ENCODE results near the gene CCL4.
"Not testable (repeated sequence)": the region's sequence is repeated elsewhere in the genome, so short reads cannot be mapped to it uniquely, and the experiment has no call there.

Gene CCL4

GRCh38 chr17:36088670-36089338, 14.8 kb upstream of the CCL4 start:
- no peak for DNase-seq

DNA sequence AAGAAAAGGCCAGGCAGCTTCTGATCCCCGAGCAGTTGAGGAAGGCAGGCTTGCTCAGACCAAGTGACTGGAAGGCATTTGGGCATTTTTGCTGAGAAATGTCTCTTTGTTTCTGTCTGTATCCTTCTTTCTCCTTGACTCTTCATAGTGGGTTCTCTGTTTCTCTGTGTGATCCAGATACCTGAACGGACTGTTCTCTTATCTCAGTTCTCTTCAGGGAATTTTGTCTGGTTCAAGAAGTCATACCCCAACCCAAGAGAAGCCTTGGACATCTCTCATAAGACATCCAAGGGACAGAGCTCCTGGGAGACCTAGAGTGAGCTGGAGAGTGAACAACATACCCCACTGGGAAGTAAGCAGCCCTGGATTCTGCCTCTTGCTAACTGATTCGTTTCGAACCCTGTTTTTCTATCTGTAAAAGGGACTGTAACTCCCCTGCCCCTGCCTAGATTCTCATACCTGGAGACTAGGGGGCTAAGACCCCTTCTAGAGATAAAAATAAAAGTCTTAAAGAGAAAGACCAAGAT, 14.2 kb upstream of the CCL4 start:
- DNase-seq, result no peak

GRCh38 chr17:36089888-36090836, 13.5 kb upstream of the CCL4 start, which contains the start of gene CCL3:
Gene CCL3 (minus strand): TSS chr17:36090143. CDS start chr17:36090058, 85 bp downstream.
- DNase-seq, result peak in 1 of 5 donors; percentile 59

GRCh38 chr17:36092230-36092629, 11.4 kb upstream of the CCL4 start:
- peak in 1 of 5 donors; percentile 55 for DNase-seq

- not testable (repeated sequence) for DNase-seq
Measured at GRCh38 chr17:36092715-36093114, 10.9 kb upstream of the CCL4 start.

GRCh38 chr17:36094232-36094631, 9.4 kb upstream of the CCL4 start:
- no peak for DNase-seq

- DNase-seq, result no peak
Measured at GRCh38 chr17:36094746-36095145, 8.9 kb upstream of the CCL4 start.

DNA sequence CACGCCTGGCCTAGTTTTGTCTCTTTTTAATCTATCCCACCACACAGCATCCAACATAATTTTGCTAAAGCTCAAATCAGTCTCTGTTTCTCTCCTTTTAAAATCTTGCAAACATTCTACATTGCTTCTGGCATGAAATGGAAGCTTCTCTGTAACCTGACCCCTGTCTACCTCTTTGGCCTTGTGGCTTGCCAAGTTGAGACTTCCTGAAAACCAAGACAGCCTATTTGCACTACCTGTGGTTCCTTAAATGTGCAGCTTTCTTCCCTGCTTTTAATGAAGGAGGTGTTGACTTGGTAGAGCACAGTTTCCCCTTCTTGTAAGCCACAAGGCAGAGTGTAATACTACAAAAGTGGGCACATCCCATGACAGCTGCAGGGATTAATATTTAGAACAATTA, 7.6 kb upstream of the CCL4 start:
- DNase-seq, result no peak

- not testable (repeated sequence) for DNase-seq
Measured at GRCh38 chr17:36099004-36099403, 4.6 kb upstream of the CCL4 start.

GRCh38 chr17:36104246-36104645, 619 bp downstream of the CCL4 start:
- not testable (repeated sequence) for DNase-seq

GRCh38 chr17:36104701-36105181, 1.1 kb downstream of the CCL4 start:
- no peak for DNase-seq

- no peak for DNase-seq
Measured at GRCh38 chr17:36105781-36106492, 2.3 kb downstream of the CCL4 start.

GRCh38 chr17:36106493-36106835, 2.8 kb downstream of the CCL4 start:
- DNase-seq, result no peak

GRCh38 chr17:36107660-36108059, 4.0 kb downstream of the CCL4 start:
- no peak for DNase-seq

- DNase-seq, result not testable (repeated sequence)
Measured at GRCh38 chr17:36108265-36108664, 4.6 kb downstream of the CCL4 start.

GRCh38 chr17:36111068-36111490, 7.5 kb downstream of the CCL4 start:
- DNase-seq, result no peak

GRCh38 chr17:36112572-36112971, 8.9 kb downstream of the CCL4 start:
- DNase-seq, result no peak

DNA sequence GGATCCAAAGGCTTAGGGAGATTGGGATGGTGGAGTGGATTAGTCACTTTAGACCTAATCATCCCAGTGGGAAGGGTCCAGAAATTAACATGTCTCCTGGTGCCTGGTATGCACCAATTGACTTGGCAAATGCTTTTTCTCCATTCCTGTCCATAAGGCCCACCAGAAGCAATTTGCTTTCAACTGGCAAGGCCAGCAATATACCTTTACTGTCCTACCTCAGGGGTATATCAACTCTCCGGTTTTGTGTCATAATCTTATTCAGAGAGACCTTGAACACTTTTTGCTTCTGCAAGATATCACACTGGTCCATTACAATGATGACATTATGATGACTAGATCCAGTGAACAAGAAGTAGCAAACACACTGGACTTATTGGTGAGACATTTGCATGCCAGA, 9.5 kb downstream of the CCL4 start:
- not testable (repeated sequence) for DNase-seq

DNA sequence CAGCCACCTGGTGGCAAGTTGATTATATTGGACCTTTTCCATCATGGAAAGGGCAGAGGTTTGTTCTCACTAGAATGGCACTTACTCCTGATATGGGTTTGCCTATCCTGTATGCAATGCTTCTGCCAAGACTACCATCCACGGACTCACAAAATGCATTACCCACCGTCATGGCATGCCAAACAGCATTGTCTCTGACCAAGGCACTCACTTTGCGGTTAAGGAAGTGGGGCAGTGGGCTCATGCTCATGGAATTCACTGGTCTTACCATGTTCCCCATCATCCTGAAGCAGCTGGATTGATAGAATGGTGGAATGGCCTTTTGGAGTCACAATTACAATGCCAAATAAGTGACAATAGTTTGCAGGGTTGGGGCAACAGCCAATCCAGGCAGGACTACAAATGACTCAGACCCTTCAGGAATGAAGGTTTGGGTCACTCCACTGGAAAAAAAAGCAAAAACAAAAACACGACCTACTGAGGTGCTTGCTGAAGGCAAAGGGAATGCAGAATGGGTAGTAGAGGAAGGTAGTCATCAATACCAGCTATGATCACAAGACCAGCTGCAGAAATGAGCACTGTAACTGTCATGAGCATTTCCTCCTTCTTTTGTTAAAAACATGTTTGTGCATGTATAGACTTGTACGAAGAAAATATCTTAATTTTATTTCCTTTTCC, 11.5 kb downstream of the CCL4 start:
- not testable (repeated sequence) for DNase-seq

- not testable (repeated sequence) for DNase-seq
Measured at GRCh38 chr17:36115649-36115977, 12.0 kb downstream of the CCL4 start.

GRCh38 chr17:36117505-36118382, 14.1 kb downstream of the CCL4 start:
- no peak for DNase-seq

All from T-helper 1 cell (primary cell).